ENCODE data around the gene RAVER1. TPM values are rescaled to one million over a fixed set of nuclear protein-coding genes. Genes with fewer than 3 reads are reported as not detected.

Gene RAVER1
- total and polyA plus RNA-seq, 2 of the 13 experiments (the other 11 are each of a cell fraction or from before 2014, with no cell fraction given) = 3.6 to 7.9 TPM

DNA sequence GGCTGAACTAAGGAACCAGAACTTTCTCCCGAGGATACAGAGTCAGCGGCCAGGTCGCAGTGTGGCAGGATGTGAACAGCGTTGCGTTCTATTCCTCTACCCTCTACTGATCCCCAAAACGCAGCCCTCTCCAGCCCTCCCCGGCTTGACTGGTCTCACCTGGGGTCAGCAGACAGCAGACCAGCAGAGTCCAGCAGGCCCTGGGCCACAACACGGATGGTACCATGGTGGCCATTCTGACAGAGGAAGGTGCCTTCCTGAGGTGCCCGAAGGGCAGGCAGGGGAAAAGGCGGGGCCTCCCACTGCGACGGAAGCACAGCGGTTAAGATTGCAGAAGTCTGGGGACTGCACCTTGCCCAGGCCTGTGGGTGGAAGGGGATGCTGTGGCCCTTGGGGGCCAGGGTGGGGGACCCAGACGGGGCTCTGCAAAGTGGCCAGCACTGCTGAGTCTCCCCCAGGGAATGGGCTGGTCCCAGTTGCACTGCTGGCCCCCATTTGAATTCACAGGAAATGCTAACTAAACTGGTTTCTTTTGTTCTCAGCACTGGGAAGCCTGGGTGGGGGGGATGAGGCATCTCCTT lies 6.1 kb upstream of the RAVER1 start, which contains the start of gene ICAM3 (continued):
- TF ChIP-seq, protein P1, sequence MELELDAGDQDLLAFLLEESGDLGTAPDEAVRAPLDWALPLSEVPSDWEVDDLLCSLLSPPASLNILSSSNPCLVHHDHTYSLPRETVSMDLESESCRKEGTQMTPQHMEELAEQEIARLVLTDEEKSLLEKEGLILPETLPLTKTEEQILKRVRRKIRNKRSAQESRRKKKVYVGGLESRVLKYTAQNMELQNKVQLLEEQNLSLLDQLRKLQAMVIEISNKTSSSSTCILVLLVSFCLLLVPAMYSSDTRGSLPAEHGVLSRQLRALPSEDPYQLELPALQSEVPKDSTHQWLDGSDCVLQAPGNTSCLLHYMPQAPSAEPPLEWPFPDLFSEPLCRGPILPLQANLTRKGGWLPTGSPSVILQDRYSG (CRISPR knock-in tag; IDR thresholded peaks at IDR 0.05) = no peak
- TF ChIP-seq NR2F1 (CRISPR knock-in tag; IDR thresholded peaks at IDR 0.05) = no peak

DNA sequence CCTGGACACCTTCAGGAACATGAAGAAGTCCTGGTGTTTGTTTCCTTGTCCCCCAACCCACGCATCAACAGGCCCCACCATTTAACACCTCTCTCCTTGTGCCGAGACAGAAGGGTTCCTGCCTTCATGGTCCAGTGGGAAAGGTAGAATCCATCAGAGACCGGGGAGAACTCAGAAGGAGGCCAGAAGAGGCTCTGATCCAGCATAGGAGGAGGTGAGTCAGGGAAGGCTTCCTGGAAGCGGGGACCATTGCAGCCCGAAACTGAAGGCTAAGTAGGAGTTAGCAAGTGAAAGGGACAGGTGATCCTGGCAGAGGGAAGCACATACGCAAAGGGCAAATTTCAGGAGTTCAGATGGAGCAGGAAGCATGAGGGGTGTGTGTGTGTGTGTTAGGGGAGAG lies 5.6 kb upstream of the RAVER1 start:
- H3K27ac ChIP-seq (ENCODE audit: extremely low read length, insufficient read depth, low read length) = no peak overlapping the region
- no peaks in the 10 kb centered on the region for H4K20me1 ChIP-seq (ENCODE audit: insufficient read depth, low read length)
- no peak overlapping the region; a peak in 1 of 6 replicates for H3K4me3 ChIP-seq (replicated peaks in 1 of 3; ENCODE audit: insufficient read depth in 1 of 3, low read depth in 2 of 3, low read length in 3 of 3)
- H3K27me3 ChIP-seq (ENCODE audit: control insufficient read depth in 1 of 2, insufficient read depth in 2 of 2, low read length in 2 of 2) = peaks cover 1 to 3% of the 10 kb centered on the region in 2 experiments; a peak in 3 of 5 replicates
- ChIA-PET POLR2A (no interaction called here), CTCF (ENCODE audit: low intra/inter-chr PET ratio, low total read pairs) (no interaction called here)
- no peak overlapping the region for H3K9ac ChIP-seq (ENCODE audit: insufficient read depth, low read depth, low read length)
- no peaks in the 10 kb centered on the region for H3K36me3 ChIP-seq (replicated peaks in 1 of 2; ENCODE audit: control insufficient read depth in 1 of 2, insufficient read depth in 2 of 2, low read length in 2 of 2)
- H3K9me3 ChIP-seq (ENCODE audit: low read length) = no peaks in the 10 kb centered on the region
- TF ChIP-seq, protein P2, sequence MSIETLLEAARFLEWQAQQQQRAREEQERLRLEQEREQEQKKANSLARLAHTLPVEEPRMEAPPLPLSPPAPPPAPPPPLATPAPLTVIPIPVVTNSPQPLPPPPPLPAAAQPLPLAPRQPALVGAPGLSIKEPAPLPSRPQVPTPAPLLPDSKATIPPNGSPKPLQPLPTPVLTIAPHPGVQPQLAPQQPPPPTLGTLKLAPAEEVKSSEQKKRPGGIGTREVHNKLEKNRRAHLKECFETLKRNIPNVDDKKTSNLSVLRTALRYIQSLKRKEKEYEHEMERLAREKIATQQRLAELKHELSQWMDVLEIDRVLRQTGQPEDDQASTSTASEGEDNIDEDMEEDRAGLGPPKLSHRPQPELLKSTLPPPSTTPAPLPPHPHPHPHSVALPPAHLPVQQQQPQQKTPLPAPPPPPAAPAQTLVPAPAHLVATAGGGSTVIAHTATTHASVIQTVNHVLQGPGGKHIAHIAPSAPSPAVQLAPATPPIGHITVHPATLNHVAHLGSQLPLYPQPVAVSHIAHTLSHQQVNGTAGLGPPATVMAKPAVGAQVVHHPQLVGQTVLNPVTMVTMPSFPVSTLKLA (IDR thresholded peaks at IDR 0.05) = no peak
- no peak for TF ChIP-seq ZBTB8A (CRISPR knock-in tag; IDR thresholded peaks at IDR 0.05; ENCODE audit: borderline replicate concordance, low read depth)
- TF ChIP-seq SUZ12 (IDR thresholded peaks at IDR 0.05; ENCODE audit: low read depth, low read length) = no peak
- no peak for TF ChIP-seq PLSCR1 (CRISPR knock-in tag; IDR thresholded peaks at IDR 0.05; ENCODE audit: borderline replicate concordance)
- no peak for TF ChIP-seq HDAC1 (CRISPR knock-in tag; IDR thresholded peaks at IDR 0.05)
- no peak for TF ChIP-seq ZNF577 (CRISPR knock-in tag; IDR thresholded peaks at IDR 0.05; ENCODE audit: borderline replicate concordance, low read depth)
- TF ChIP-seq, protein P3, sequence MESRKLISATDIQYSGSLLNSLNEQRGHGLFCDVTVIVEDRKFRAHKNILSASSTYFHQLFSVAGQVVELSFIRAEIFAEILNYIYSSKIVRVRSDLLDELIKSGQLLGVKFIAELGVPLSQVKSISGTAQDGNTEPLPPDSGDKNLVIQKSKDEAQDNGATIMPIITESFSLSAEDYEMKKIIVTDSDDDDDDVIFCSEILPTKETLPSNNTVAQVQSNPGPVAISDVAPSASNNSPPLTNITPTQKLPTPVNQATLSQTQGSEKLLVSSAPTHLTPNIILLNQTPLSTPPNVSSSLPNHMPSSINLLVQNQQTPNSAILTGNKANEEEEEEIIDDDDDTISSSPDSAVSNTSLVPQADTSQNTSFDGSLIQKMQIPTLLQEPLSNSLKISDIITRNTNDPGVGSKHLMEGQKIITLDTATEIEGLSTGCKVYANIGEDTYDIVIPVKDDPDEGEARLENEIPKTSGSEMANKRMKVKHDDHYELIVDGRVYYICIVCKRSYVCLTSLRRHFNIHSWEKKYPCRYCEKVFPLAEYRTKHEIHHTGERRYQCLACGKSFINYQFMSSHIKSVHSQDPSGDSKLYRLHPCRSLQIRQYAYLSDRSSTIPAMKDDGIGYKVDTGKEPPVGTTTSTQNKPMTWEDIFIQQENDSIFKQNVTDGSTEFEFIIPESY (CRISPR knock-in tag; IDR thresholded peaks at IDR 0.05) = no peak
- TF ChIP-seq KDM2A (CRISPR knock-in tag; IDR thresholded peaks at IDR 0.05; ENCODE audit: borderline replicate concordance, low read depth) = no peak
- TF ChIP-seq ZNF543 (CRISPR knock-in tag; IDR thresholded peaks at IDR 0.05) = no peak
- no peak for TF ChIP-seq ZNF614 (CRISPR knock-in tag; IDR thresholded peaks at IDR 0.05; ENCODE audit: borderline replicate concordance)
- TF ChIP-seq NFATC3 (CRISPR knock-in tag; IDR thresholded peaks at IDR 0.05) = no peak
- FAIRE-seq (no peak), ATAC-seq (no peak), DNase-seq (ENCODE audit: low spot score) (no peak)
- 61% methylated on average over 6 of the region's 6 CpGs for WGBS (ENCODE audit: low lambda C conversion rate)
- no TSS peak for BruUV-seq (replicated peaks)
- intact Hi-C loops (cut with micrococcal nuclease; ENCODE audit: unreplicated experiment) = loop anchor here (5.0 kb wide), 1 partner anchor 48 kb away; no protein-coding TSS in a partner anchor
- in situ Hi-C loops (cut with HindIII; ENCODE audit: extremely low pct_ligation_motif_present, low pct_unique_long_range_greater_than_20kb) = loop anchor here (5.0 kb wide), 1 partner anchor 43 kb away; the partner anchor contains the start of gene TYK2
- H2AFZ ChIP-seq (ENCODE audit: low read length) = no peak overlapping the region
- H3K4me1 ChIP-seq (ENCODE audit: insufficient read depth, low read length) = peaks cover 65% of the 10 kb centered on the region
- H3K4me2 ChIP-seq (ENCODE audit: low read depth, low read length) = 0 out of 2 replicates have a peak overlapping the region, but pooled peaks have one; percentile 18
- H3K79me2 ChIP-seq (ENCODE audit: insufficient read depth, low read length) = peaks cover 5% of the 10 kb centered on the region

Measured in HepG2 (cell line).